Fibroblast of lung (primary cell): Measurements from ENCODE around the gene TMEM161A.
"Not testable (repeated sequence)": the region's sequence is repeated elsewhere in the genome, so short reads cannot be mapped to it uniquely, and the experiment has no call there.

Experiments used
- CTCF ChIP-seq, 2 donors: IDR thresholded peaks in 1 of 2; conservative IDR thresholded peaks in 1 of 2; 1 replicate in 1 of 2; 2 replicates in 1 of 2; pipeline ENCODE4 v1.5.1; 2011 to 2012; ENCODE audit warnings: low read length in 2 of 2, control low read depth in 1 of 2, inconsistent platforms in 1 of 2, low read depth in 1 of 2, mild to moderate bottlenecking in 1 of 2
- EZH2 ChIP-seq: IDR thresholded peaks from 2 replicates; pipeline ENCODE4 v1.5.1; 2012; ENCODE audit warnings: low read length, control low read depth, mild to moderate bottlenecking; ENCODE audit errors: missing control alignments

GRCh38 chr19:19106938-19107337 lies 31.3 kb downstream of the TMEM161A start:
- TF ChIP-seq CTCF (conservative IDR thresholded peaks at IDR 0.05 in 1 of 2, IDR thresholded peaks at IDR 0.05 in 1 of 2; ENCODE audit: low read depth in 1 of 2, low read length in 2 of 2); EZH2: not testable (repeated sequence)
